ACC112 (cell line): ENCODE results near the gene ZNF679.
"Not testable (repeated sequence)": the region's sequence is repeated elsewhere in the genome, so short reads cannot be mapped to it uniquely, and the experiment has no call there.

ENCODE experiments used
- H2AFZ ChIP-seq: fragments of 200-600 bp; sonication (generic); one replicate; pipeline ENCODE4 v1.6.0; 2017; ENCODE audit warnings: antibody characterized with exemption, low read length; ENCODE audit not compliant: unreplicated experiment
- H3K27ac ChIP-seq: fragments of 200-600 bp; sonication (generic); 2 replicates; pipeline ENCODE4 v1.5.1; 2014; ENCODE audit warnings: low read depth, mild to moderate bottlenecking, antibody characterized with exemption, low read length, moderate library complexity
- H3K27me3 ChIP-seq: fragments of 200-600 bp; sonication (generic); 2 replicates; pipeline ENCODE4 v1.6.1; 2014; ENCODE audit warnings: mild to moderate bottlenecking, antibody characterized with exemption, low read length, moderate library complexity, mixed read lengths; ENCODE audit not compliant: insufficient read depth
- H3K36me3 ChIP-seq: fragments of 200-600 bp; sonication (generic); 2 replicates; pipeline ENCODE4 v1.6.1; 2016; ENCODE audit warnings: mild to moderate bottlenecking, antibody characterized with exemption, low read length, moderate library complexity, mixed read lengths; ENCODE audit not compliant: insufficient read depth
- H3K4me1 ChIP-seq: fragments of 200-600 bp; sonication (generic); one replicate; pipeline ENCODE4 v1.6.1; 2016; ENCODE audit warnings: low read length, mixed read lengths; ENCODE audit not compliant: insufficient read depth, unreplicated experiment, control insufficient read depth
- H3K4me3 ChIP-seq: fragments of 200-600 bp; sonication (generic); 2 replicates; pipeline ENCODE4 v1.5.1; 2014; ENCODE audit warnings: mild to moderate bottlenecking, low read depth, low read length
- H3K79me2 ChIP-seq: fragments of 200-600 bp; sonication (generic); one replicate; pipeline ENCODE4 v1.6.0; 2016; ENCODE audit warnings: low read length; ENCODE audit not compliant: control insufficient read depth, unreplicated experiment, insufficient read depth

ZNF679 gene

GRCh38 chr7:64219710-64220298 lies 8.5 kb upstream of the ZNF679 start:
- H3K4me3 ChIP-seq, H3K79me2 ChIP-seq, H2AFZ ChIP-seq, H3K27me3 ChIP-seq, H3K36me3 ChIP-seq, H3K27ac ChIP-seq, H3K4me1 ChIP-seq: not testable (repeated sequence)

- no peaks in the 10 kb centered on the region for H3K4me1 ChIP-seq
- H3K36me3 ChIP-seq = no peaks in the 10 kb centered on the region
- no peaks in the 10 kb centered on the region for H3K79me2 ChIP-seq
- H3K4me3 ChIP-seq = no peak overlapping the region
- no peaks in the 10 kb centered on the region for H3K27me3 ChIP-seq
- no peak overlapping the region for H2AFZ ChIP-seq
- H3K27ac ChIP-seq = no peak overlapping the region
These were observed 4.9 kb upstream of the ZNF679 start for GRCh38 chr7:64223366-64223765.

- H3K27ac ChIP-seq = no peak overlapping the region
- H3K27me3 ChIP-seq = no peaks in the 10 kb centered on the region
- H3K36me3 ChIP-seq = no peaks in the 10 kb centered on the region
- no peaks in the 10 kb centered on the region for H3K79me2 ChIP-seq
- H3K4me3 ChIP-seq = no peak overlapping the region
- H3K4me1 ChIP-seq = no peaks in the 10 kb centered on the region
- no peak overlapping the region for H2AFZ ChIP-seq
These were observed 38.2 kb downstream of the ZNF679 start for GRCh38 chr7:64266341-64266919.

DNA sequence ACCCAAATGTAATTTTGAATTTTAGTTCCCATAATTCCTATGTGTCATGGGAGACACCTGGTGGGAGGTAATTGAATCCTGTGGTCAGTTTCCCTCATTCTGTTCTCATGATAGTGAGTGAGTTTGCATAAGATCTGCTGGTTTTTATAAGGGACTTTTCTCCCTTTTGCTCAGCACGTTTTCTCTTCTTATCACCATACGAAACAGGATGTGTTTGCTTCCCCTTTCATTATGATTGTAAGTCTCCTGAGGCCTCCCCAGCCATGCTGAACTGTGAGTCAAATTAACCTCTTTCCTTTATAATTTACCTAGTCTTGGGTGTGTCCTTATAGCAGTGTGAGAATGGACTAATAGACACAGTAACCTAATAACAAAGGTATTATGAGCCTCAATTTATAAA lies 49.4 kb downstream of the ZNF679 start:
- Histone ChIP-seq H3K4me1 (no peaks in the 10 kb centered on the region), H3K27me3 (no peaks in the 10 kb centered on the region), H3K79me2 (no peaks in the 10 kb centered on the region), H3K36me3 (no peaks in the 10 kb centered on the region), H3K27ac (no peak overlapping the region), H2AFZ (no peak overlapping the region), H3K4me3 (no peak overlapping the region)

DNA sequence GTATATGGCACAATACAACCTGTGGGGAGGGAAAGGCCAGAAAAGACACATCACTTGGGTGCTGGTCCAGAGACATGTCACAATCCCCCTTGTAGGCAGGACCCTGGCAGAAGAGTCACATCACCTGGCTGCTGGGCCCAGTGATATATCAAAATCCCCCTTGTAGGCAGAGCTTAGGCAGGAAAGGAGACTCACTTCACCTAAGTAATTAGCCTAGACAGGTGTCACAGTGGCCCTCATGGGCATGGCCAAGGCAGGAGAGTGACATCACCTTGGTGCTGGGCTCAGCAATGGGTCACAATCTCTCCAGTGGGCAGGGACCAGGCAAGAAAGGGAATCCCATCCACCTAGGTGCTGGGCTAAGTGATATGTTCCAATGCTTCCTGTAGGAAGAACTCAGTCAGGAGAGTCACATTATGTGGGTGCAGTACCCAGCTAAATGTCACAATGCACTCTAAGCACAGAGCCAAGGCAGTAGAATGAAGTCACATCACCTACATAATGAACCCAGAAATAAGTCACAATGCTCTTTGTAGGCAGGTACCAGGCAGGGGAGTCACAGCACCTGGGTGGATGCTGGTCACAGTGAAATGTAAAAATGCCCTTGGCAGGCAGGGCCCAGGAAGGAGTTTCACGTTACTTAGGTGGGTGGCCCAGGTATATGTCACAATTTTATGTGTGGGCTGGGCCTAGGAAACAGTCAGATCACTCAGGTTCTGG lies 66.6 kb downstream of the ZNF679 start:
- H3K27me3 ChIP-seq = no peaks in the 10 kb centered on the region

GRCh38 chr7:64297418-64297817 lies 69.1 kb downstream of the ZNF679 start:
- not testable (repeated sequence) for H3K27ac ChIP-seq, H2AFZ ChIP-seq, H3K27me3 ChIP-seq, H3K36me3 ChIP-seq, H3K79me2 ChIP-seq, H3K4me3 ChIP-seq, H3K4me1 ChIP-seq

More for the DNA sequence above, 66.6 kb downstream of the ZNF679 start:
- no peaks in the 10 kb centered on the region for H3K36me3 ChIP-seq
- no peaks in the 10 kb centered on the region for H3K79me2 ChIP-seq
- no peaks in the 10 kb centered on the region for H3K4me1 ChIP-seq
- H2AFZ ChIP-seq = no peak overlapping the region
- no peak overlapping the region for H3K4me3 ChIP-seq
- H3K27ac ChIP-seq = no peak overlapping the region

GRCh38 chr7:64300641-64301405 lies 72.5 kb downstream of the ZNF679 start:
- no peaks in the 10 kb centered on the region for H3K36me3 ChIP-seq
- H2AFZ ChIP-seq = no peak overlapping the region
- no peaks in the 10 kb centered on the region for H3K79me2 ChIP-seq
- no peak overlapping the region for H3K4me3 ChIP-seq
- H3K27me3 ChIP-seq = no peaks in the 10 kb centered on the region
- H3K4me1 ChIP-seq = no peaks in the 10 kb centered on the region
- H3K27ac ChIP-seq = no peak overlapping the region

DNA sequence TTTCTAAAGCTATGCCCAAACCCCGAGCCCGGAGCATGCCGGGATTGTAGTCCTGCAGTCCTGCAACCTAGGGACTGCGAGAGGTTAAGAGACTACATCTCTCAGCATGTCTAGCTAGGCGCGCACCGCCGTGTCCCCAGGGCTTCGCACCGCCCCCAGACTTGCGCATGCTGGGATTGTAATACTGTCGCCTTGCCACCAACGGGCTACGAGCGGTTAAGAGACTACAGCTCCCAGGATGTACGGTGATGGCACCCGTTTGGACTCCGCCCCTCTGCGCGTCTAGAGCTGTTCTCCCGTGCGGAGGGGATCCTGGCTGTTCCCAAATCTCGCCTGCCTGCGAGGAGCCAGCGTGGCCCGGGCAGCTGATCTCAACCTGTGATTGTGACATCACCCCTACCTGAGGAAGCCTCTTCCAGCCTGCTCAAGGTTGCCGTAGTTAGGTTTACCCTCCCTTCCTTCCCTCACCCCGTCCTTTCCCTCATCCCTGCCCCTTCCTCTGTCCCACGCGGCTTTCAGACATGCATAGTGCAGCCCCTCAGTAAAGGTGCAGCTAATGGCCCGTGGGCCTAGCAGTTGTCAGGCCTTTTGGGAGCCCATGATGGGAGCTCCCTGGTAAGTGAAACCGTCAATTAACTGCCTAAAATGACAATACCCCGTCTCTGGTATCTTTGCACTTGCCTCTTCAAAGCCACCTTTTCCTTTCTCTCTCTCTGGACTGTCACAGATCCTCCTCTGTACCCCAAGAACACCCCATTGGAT lies 79.2 kb downstream of the ZNF679 start:
- no peaks in the 10 kb centered on the region for H3K27me3 ChIP-seq
- no peaks in the 10 kb centered on the region for H3K79me2 ChIP-seq
- H3K4me3 ChIP-seq = peak overlapping the region; percentile 87
- no peaks in the 10 kb centered on the region for H3K36me3 ChIP-seq
- H3K27ac ChIP-seq = 0 out of 2 replicates have a peak overlapping the region, but pooled peaks have one; percentile 2
- H3K4me1 ChIP-seq = no peaks in the 10 kb centered on the region
- H2AFZ ChIP-seq = peak overlapping the region; percentile 77

DNA sequence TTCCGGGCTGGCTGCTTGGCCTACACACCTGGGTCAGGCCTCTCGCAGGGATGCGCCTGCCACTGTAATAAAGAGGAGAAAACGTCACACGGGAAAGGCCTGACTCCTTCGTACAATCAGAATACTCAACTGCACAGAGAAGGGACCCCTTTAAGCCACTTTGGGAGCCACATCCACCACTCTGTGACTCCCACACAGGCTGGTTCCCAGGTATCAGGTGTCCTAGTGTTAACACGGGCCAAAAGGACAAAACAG lies 79.7 kb downstream of the ZNF679 start:
- Histone ChIP-seq H3K27me3 (no peaks in the 10 kb centered on the region), H3K79me2 (no peaks in the 10 kb centered on the region), H2AFZ (no peak overlapping the region), H3K36me3 (no peaks in the 10 kb centered on the region), H3K4me3 (peak overlapping the region; percentile 87), H3K27ac (no peak overlapping the region), H3K4me1 (no peaks in the 10 kb centered on the region)

DNA sequence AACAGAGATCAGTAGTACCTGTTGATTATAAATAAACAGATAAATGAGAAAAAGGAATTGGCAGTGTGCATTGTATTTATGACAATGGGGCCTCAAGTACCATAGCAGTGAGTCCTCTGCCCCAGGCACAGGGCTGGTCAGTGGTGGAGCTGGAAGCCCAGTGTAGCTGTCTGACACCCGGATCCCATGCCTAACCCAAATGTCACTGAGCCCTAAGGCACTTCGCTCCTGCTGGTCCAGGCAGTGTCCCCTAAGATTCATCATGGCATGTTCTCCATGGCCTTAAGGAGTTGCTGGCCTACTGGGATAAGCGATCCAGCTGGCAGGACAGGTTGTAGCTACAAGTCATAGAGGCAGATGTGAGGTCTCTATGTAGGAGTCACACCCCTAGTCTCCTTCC lies 82.2 kb downstream of the ZNF679 start:
- Histone ChIP-seq H2AFZ (no peak overlapping the region), H3K79me2 (peaks cover 16% of the 10 kb centered on the region), H3K4me3 (no peak overlapping the region), H3K27me3 (no peaks in the 10 kb centered on the region), H3K4me1 (no peaks in the 10 kb centered on the region), H3K36me3 (no peaks in the 10 kb centered on the region), H3K27ac (no peak overlapping the region)
